ENCODE data around the gene DGKQ. TPM values are rescaled to one million over a fixed set of nuclear protein-coding genes. Genes with fewer than 3 reads are reported as not detected.

Gene DGKQ
- total RNA-seq, 1 experiment from 2014 or later, result 22.0 TPM

- H3K4me3 ChIP-seq (replicated peaks in 1 of 2; ENCODE audit: low read depth in 1 of 2, low read length in 2 of 2), result no peak overlapping the region
- no peak overlapping the region for H3K9ac ChIP-seq (ENCODE audit: low read length)
- TF ChIP-seq CTCF (IDR thresholded peaks at IDR 0.05 in 2 of 3, conservative IDR thresholded peaks at IDR 0.05 in 1 of 3; ENCODE audit: borderline replicate concordance in 1 of 3, insufficient read depth in 1 of 3, low read depth in 2 of 3, low read length in 2 of 3) (no peak), SIN3A (IDR thresholded peaks at IDR 0.05; ENCODE audit: low read depth) (no peak), JUND (IDR thresholded peaks at IDR 0.05) (no peak), POLR2A (IDR thresholded peaks at IDR 0.05; ENCODE audit: borderline replicate concordance, extremely low read depth, insufficient read depth, insufficient read length) (no peak), EZH2 (IDR thresholded peaks at IDR 0.05) (no peak), YY1 (IDR thresholded peaks at IDR 0.05; ENCODE audit: extremely low read depth, insufficient replicate concordance, low read depth, low read length) (no peak), SRF (IDR thresholded peaks at IDR 0.05; ENCODE audit: low read depth) (no peak), ZNF274 (IDR thresholded peaks at IDR 0.05; ENCODE audit: low read depth, low read length) (no peak), POLR2AphosphoS5 (IDR thresholded peaks at IDR 0.05; ENCODE audit: low read depth, low read length) (no peak), CEBPB (IDR thresholded peaks at IDR 0.05; ENCODE audit: low read depth) (no peak), ATF3 (IDR thresholded peaks at IDR 0.05) (no peak)
- H3K4me1 ChIP-seq (ENCODE audit: control insufficient read depth in 1 of 2, insufficient read depth in 2 of 2, low read length in 2 of 2), result peaks cover 4 to 6% of the 10 kb centered on the region in 2 experiments; a peak in 3 of 4 replicates
- RAD21 ChIA-PET (ENCODE audit: low non-redundant PET in 1 of 2, low total read pairs in 2 of 2, uncharacterized antibody in 2 of 2, unreplicated experiment in 2 of 2), result no interaction called here
- H3K27ac ChIP-seq (ENCODE audit: low read depth, low read length), result no peak overlapping the region
- no peaks in the 10 kb centered on the region for H3K9me2 ChIP-seq (ENCODE audit: insufficient read depth)
- CTCF ChIA-PET, result no interaction called here
- DNase-seq (ENCODE audit: low read depth, low spot score) (no peak), ATAC-seq (no peak)
- POLR2A ChIA-PET, result no interaction called here
- H3K79me2 ChIP-seq (ENCODE audit: insufficient read depth, low read length), result peaks cover 91% of the 10 kb centered on the region
- no peak overlapping the region for H2AFZ ChIP-seq (ENCODE audit: low read depth, low read length, poor library complexity, severe bottlenecking)
- intact Hi-C loops (cut with micrococcal nuclease), result no loop called here
- no peaks in the 10 kb centered on the region for H3K9me3 ChIP-seq (ENCODE audit: control insufficient read depth in 1 of 2, insufficient read depth in 1 of 2, low read depth in 1 of 2, low read length in 2 of 2)
- no peaks in the 10 kb centered on the region for H3K27me3 ChIP-seq (ENCODE audit: insufficient read depth, low read length)
- H4K20me1 ChIP-seq (ENCODE audit: insufficient read depth), result no peaks in the 10 kb centered on the region
- BruUV-seq (replicated peaks), result no TSS peak
- H3K36me3 ChIP-seq (ENCODE audit: control insufficient read depth in 1 of 2, insufficient read depth in 2 of 2, low read length in 2 of 2), result no peaks in the 10 kb centered on the region
- no peak overlapping the region for H3K4me2 ChIP-seq (ENCODE audit: low read length)
These were observed 47.4 kb downstream of the DGKQ start for GRCh38 chr4:925771-926500.
